ENCODE measurements around the gene DCX.

DNA sequence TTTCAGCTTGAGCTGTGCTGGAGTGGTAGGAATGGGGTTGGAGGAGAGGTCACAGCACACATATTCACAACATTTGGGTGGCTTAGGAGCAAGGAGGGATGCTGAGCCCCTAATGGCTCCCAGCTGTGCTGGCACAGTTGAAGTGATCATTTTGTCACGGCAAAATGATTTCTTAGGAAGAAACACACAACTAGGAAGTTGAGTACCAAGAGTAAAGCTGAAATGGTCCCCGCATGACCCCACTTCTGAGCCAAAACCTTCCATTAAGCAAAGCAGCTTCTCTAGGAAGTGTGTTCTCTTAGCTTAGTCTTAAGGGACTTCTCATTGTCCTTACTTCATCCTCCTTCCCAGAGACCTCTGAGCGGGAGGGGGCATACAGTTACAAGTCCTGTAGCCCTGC, 154.3 kb downstream of the DCX start:
- no peak for TF ChIP-seq SP1 (IDR thresholded peaks at IDR 0.05; ENCODE audit: low read depth)
- TF ChIP-seq, protein P1, sequence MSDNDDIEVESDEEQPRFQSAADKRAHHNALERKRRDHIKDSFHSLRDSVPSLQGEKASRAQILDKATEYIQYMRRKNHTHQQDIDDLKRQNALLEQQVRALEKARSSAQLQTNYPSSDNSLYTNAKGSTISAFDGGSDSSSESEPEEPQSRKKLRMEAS (IDR thresholded peaks at IDR 0.05) = no peak
- no peak for TF ChIP-seq SIN3A (IDR thresholded peaks at IDR 0.05; ENCODE audit: low read depth)
- TF ChIP-seq, protein P2, sequence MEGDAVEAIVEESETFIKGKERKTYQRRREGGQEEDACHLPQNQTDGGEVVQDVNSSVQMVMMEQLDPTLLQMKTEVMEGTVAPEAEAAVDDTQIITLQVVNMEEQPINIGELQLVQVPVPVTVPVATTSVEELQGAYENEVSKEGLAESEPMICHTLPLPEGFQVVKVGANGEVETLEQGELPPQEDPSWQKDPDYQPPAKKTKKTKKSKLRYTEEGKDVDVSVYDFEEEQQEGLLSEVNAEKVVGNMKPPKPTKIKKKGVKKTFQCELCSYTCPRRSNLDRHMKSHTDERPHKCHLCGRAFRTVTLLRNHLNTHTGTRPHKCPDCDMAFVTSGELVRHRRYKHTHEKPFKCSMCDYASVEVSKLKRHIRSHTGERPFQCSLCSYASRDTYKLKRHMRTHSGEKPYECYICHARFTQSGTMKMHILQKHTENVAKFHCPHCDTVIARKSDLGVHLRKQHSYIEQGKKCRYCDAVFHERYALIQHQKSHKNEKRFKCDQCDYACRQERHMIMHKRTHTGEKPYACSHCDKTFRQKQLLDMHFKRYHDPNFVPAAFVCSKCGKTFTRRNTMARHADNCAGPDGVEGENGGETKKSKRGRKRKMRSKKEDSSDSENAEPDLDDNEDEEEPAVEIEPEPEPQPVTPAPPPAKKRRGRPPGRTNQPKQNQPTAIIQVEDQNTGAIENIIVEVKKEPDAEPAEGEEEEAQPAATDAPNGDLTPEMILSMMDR (IDR thresholded peaks at IDR 0.05 in 2 of 3, conservative IDR thresholded peaks at IDR 0.05 in 1 of 3; ENCODE audit: borderline replicate concordance in 1 of 3, insufficient read depth in 1 of 3, low read depth in 2 of 3, low read length in 2 of 3) = no peak
- TF ChIP-seq POLR2AphosphoS5 (IDR thresholded peaks at IDR 0.05; ENCODE audit: low read depth, low read length) = no peak
- TF ChIP-seq RAD21 (IDR thresholded peaks at IDR 0.05; ENCODE audit: low read depth) = no peak
- no peak for TF ChIP-seq YY1 (IDR thresholded peaks at IDR 0.05; ENCODE audit: extremely low read depth, insufficient replicate concordance, low read depth, low read length)
- no peak for TF ChIP-seq JUND (IDR thresholded peaks at IDR 0.05)

Data from HCT116 (cell line).